Esophagus muscularis mucosa (tissue), 3 donors: ENCODE measurements around the gene CBFA2T3.

Experiments used
- POLR2AphosphoS5 ChIP-seq, 2 donors: sonication (generic); formaldehyde crosslinking; IDR thresholded peaks; one replicate each; pipeline ENCODE4 v1.6.1; 2017; ENCODE audit warnings: antibody characterized with exemption in 2 of 2
- TF ChIP-seq, protein P1 (sequence below), 3 experiments: fragments of 200-600 bp in 2 of 3; fragments of 450-650 bp in 1 of 3; sonication (generic) in 2 of 3; IDR thresholded peaks; one replicate each; pipeline ENCODE4 v1.5.1; 2017 to 2019; ENCODE audit warnings: antibody characterized with exemption in 3 of 3, mild to moderate bottlenecking in 2 of 3, moderate library complexity in 1 of 3

DNA sequence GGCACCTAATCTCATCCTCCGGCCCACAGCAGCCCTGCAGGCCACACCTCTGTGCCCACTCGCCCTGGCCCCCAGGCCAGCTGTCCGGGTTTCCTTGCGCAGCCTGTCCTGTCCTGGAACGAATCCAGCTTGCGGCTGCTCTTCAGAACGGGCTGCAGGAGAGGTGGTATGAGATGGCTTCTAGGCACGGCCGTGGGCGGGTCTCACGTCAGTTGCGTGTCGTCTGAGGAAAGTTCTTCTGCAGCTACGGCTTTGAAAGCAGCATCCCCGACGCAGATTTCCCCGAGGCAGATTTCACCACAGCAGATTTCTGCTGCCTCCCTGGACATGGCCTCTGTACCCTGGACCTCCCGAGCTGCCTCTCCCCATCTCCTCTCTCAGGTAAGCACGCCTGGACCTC lies 138.4 kb downstream of the CBFA2T3 start:
- TF ChIP-seq, protein P1, sequence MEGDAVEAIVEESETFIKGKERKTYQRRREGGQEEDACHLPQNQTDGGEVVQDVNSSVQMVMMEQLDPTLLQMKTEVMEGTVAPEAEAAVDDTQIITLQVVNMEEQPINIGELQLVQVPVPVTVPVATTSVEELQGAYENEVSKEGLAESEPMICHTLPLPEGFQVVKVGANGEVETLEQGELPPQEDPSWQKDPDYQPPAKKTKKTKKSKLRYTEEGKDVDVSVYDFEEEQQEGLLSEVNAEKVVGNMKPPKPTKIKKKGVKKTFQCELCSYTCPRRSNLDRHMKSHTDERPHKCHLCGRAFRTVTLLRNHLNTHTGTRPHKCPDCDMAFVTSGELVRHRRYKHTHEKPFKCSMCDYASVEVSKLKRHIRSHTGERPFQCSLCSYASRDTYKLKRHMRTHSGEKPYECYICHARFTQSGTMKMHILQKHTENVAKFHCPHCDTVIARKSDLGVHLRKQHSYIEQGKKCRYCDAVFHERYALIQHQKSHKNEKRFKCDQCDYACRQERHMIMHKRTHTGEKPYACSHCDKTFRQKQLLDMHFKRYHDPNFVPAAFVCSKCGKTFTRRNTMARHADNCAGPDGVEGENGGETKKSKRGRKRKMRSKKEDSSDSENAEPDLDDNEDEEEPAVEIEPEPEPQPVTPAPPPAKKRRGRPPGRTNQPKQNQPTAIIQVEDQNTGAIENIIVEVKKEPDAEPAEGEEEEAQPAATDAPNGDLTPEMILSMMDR (IDR thresholded peaks at IDR 0.05), result no peak
- no peak for TF ChIP-seq POLR2AphosphoS5 (IDR thresholded peaks at IDR 0.05)
